Muscle of back (tissue), 11 donors: ENCODE measurements around the gene FRRS1L. TPM values are rescaled to one million over a fixed set of nuclear protein-coding genes. Genes with fewer than 3 reads are reported as not detected.
A peak's percentile ranks its signal among the peaks of the same experiment; 100 is the strongest.

Experiments used
- DNase-seq, 3 donors: peaks; one replicate each; pipeline versions ENCODE4 v3.0.0 to v3.0.0-alpha.2; 2013
- polyA plus RNA-seq, 10 donors: library from polyadenylated mRNA; unstranded; fragments of 120-200 nt; gene quantifications; one replicate each; pipeline ENCODE4 v1.2.1, GENCODE V29; 2013; ENCODE audit not compliant: insufficient read length in 10 of 10

Gene FRRS1L
- polyA plus RNA-seq, 10 donors = 0.77 to 4.8 (median 1.6) TPM

- no peak for DNase-seq
These were observed 12.9 kb upstream of the FRRS1L start for GRCh38 chr9:109179801-109180523.

GRCh38 chr9:109176963-109177362 lies 9.9 kb upstream of the FRRS1L start:
- DNase-seq = no peak

DNA sequence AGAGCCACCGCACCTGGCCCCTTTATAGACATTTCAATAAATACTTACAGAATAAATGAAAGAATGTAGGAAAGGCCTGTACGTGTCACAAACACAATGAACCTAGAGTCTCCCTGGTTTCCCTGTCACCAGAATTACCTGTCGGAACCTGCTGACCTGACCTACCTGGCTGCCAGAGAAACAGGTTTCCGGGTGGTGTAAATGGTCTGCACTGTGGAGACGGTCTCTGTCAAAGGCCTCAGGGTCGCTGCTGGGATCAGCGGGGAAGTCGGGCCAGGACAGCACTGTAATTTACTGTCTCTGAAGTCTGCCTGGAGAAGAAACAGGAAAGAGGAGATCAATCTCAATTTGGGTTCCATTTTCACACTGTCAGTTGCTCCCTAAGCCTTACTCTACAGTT lies 9.3 kb upstream of the FRRS1L start:
- no peak for DNase-seq

GRCh38 chr9:109172935-109173334 lies 5.9 kb upstream of the FRRS1L start:
- no peak for DNase-seq

GRCh38 chr9:109171926-109172325 lies 4.9 kb upstream of the FRRS1L start:
- peak in 2 of 3 donors; percentile 20 to 24 for DNase-seq

DNA sequence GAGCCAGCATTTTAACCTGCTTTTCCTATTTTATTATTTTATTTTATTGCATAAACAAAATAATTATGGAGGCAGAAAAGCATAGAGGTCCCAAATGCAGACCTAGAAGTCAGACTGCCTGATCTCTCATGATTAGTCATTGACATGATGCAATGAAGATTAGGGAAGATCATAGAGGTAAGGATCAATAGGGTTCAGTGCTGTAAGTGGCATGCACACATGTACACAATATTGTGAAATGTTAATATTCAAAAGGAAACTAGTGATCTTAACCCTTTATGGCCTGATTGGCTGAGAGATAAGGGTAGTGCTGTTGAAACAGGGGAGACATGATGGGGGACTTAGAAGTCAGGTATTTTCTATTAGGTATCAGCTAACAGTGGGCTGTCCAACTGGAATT lies 1.1 kb upstream of the FRRS1L start:
- DNase-seq = no peak

GRCh38 chr9:109167716-109168115 lies 667 bp upstream of the FRRS1L start:
- no peak for DNase-seq

- DNase-seq = no peak
These were observed 778 bp downstream of the FRRS1L start for GRCh38 chr9:109166171-109166770.

- no peak for DNase-seq
These were observed 3.0 kb downstream of the FRRS1L start for GRCh38 chr9:109164042-109164441.

DNA sequence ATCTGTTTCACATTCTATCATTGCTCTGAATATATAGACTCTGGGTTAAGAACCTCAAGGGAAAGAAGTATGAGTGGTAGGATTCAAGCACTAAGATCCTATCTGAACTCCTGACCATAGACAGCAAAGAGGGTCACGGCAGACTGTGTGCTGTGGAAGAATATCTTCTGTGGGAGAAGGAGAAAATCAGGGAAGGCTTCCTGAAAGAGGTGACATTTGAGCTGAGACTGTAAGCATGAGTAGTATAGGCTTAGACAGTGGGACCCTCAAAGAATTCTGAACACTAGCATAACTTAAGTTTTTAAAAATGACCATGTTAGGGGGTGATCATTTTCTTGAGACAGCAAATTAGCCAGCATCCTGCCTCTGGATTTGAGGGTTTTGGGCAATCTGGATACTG lies 3.9 kb downstream of the FRRS1L start:
- no peak for DNase-seq

DNA sequence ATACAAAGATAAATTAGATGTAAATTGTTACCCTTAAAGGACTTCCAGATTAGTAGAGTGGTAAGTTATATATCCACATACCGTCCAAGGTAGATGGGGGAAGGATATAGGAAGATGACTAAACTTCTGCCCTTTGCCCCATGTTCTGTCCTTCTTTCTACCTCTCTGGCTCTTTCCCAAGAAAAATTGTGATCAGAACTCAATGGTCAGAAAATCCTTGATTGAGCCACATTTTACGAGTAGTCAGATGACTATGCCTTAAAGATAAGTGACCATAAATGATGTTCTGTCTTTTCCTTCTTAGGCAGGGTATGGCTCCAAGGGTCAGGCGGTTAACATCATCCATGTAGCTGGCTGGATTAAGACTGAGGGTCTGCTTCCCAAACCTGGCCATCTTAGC lies 4.4 kb downstream of the FRRS1L start:
- DNase-seq = no peak

DNA sequence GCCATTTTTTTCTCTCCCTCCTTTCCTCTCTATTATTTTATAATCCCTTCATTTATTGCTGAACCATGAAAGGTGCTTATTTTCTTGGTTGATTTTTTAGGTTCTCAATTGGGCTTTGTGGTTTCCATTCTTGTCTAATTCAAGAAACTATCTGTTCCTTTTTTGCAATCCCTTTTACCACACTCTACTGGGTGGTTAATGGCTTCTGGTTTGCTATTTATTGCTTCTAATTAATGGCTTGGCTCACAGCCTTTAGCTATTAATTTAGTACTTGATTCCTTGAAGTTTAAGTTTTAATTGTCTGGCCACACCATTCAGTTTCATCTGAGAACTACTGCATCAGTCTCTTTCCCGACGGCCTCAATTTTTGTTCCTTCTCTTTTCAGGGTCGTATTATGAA lies 5.6 kb downstream of the FRRS1L start:
- DNase-seq = no peak

GRCh38 chr9:109159583-109159982 lies 7.5 kb downstream of the FRRS1L start:
- no peak for DNase-seq

DNA sequence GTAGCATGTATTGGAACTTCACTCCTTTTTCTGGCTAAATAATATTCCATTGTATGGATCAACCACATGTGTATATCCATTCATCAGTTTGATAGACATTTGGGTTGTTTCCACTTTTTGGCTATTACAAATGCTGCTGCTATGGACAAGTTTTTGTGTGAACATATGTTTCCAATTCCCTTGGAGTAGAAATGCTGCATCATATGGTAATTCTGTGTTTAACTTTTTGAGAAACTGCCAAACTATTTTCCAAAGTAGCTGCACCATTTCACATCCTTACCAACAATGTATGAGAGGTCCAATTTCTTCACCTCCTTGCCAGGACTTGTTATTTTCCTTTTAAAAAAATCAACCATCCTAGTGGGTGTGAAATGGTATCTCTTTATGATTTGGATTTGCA lies 8.4 kb downstream of the FRRS1L start:
- peak in 1 of 3 donors; percentile 22 for DNase-seq

- no peak for DNase-seq
These were observed 10.3 kb downstream of the FRRS1L start for GRCh38 chr9:109156708-109157107.

DNA sequence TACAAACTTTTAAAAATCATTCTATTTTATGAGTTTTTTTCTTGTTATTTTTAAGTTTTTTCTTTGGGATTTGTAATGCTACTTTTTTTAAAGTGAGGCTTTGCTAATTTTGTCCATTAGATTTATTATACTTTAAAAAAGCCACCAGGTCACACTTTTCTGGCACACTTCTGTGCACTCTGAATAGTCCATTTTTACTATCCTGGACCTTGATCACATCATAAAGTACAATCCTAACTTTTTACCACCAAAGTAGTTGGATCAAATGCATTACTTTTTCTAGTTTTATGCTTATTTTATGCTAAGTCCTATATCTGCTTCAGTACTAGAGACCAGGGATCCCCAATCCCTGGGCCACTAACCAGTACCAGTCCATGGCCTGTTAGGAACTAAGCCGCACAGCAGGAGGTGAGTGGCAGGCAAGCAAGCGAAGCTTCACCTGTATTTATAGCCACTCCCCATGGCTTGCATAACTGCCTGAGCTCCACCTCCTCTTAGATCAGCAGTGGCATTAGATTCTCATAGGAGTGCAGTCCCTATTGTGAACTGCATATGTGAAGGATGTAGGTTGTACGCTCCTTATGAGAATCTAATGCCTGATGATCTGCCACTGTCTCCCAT lies 16.0 kb downstream of the FRRS1L start:
- DNase-seq = no peak

GRCh38 chr9:109149722-109150121 lies 17.3 kb downstream of the FRRS1L start:
- no peak for DNase-seq

- no peak for DNase-seq
These were observed 18.0 kb downstream of the FRRS1L start for GRCh38 chr9:109149089-109149488.

DNA sequence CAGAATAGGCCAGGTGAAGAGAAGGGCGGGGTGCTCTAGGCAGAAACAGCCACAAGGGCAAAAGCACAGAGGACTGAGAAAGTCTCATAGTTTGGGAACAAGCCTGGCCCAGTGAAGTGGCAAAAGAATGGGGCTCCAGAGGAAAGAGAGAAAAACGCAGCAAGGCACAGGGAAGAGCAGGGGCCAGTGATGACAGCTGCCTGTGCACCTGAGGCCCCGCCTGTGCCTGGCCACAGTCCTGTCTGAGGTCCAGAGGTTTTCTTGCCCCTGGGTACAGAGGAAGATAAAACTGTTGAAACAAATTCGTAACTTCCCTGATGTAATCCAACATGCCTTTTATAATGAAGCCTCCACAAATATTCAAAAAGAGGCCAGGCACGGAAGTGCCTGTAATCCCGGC lies 22.0 kb downstream of the FRRS1L start:
- no peak for DNase-seq

- DNase-seq = no peak
These were observed 23.0 kb downstream of the FRRS1L start for GRCh38 chr9:109143881-109144562.

GRCh38 chr9:109141375-109141774 lies 25.7 kb downstream of the FRRS1L start:
- no peak for DNase-seq

DNA sequence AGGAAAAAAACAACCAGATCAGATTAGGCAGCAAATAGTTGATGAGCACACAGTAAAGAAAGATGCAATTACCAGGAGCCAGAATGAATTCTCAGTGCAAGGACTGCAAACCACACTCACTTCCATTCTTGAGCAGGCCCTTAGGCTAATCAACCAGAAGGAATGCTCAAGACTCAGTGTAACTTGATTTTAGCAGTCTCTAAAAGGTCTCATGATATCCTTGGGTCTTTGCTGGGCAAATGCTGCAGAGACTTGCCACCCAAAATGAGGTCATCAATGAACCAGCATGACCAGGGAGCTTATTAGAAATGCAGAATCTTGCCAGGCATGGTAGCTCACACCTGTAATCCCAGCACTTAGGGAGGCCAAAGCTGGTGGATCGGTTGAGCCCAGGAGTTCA lies 27.2 kb downstream of the FRRS1L start:
- no peak for DNase-seq

DNA sequence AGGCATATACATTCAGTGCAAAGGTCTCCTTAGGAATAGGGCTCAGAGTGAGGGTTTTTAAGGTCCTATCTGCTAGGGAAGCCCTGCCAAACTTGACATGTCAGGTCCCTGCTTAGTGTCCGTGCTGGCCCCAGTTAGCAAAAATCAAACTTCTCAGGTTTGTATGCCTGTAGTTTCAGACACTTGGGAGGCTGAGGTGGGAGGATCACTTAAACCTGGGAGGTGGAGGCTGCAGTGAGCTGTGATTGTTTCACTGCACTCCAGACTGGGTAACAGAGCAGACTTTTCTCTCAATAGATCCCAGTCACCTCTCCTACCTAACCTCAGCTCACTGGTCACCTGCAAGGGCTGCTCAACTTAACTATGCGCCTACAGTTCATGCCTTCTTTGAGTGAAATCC lies 28.6 kb downstream of the FRRS1L start:
- DNase-seq = no peak
